Pancreas (tissue), 10 donors: ENCODE results near the gene ZNF710. TPM values are rescaled to one million over a fixed set of nuclear protein-coding genes. Genes with fewer than 3 reads are reported as not detected.

Source experiments
- ATAC-seq, 4 donors: fragments of 200-7000 bp; cut with Tn5 transposase; one replicate each; pipeline versions ENCODE4 v1.8.0 to v1.9.1; 2020; ENCODE audit warnings: mild to moderate bottlenecking in 4 of 4, moderate library complexity in 4 of 4
- DNase-seq, 6 donors: peaks; one replicate each; pipeline ENCODE4 v3.0.0-alpha.2; 2020
- FAIRE-seq: peaks from 2 replicates; lab custom pipeline; 2012; peaks lifted over from hg19 to GRCh38; lab: Jason Lieb, UNC
- H3K27ac ChIP-seq, 4 donors: fragments of 200-600 bp; sonication (generic); 1 replicate in 3 of 4; 2 replicates in 1 of 4; pipeline versions ENCODE4 v1.5.0 to v1.8.0; 2020
- H3K27me3 ChIP-seq, 4 donors: fragments of 200-600 bp; one replicate each; pipeline ENCODE4 v1.8.0; 2021
- H3K36me3 ChIP-seq, 3 donors: fragments of 200-600 bp; sonication (generic) in 1 of 3; one replicate each; pipeline versions ENCODE4 v1.5.0 to v1.8.0; 2020 to 2021
- H3K4me1 ChIP-seq, 3 donors: fragments of 200-600 bp; one replicate each; pipeline ENCODE4 v1.8.0; 2021
- H3K4me3 ChIP-seq, 4 donors: fragments of 200-600 bp; sonication (generic) in 2 of 4; one replicate each; pipeline versions ENCODE4 v1.5.0 to v1.8.0; 2020 to 2021
- H3K9me3 ChIP-seq, 4 donors: fragments of 200-600 bp; one replicate each; pipeline ENCODE4 v1.8.0; 2021
- WGBS, 2 donors: extraction: QIAGEN DNeasy Blood & Tissue Kit; methylation state at CpG; one replicate each; pipeline ENCODE4 v1.1.7; 2013; 5-methylcytosine and 5-hydroxymethylcytosine counted together
- intact Hi-C, 3 donors: fragments of 100-400 bp; cut with DNase I; formaldehyde crosslinking; loops; one replicate each; pipeline versions ENCODE4 v1.11.1 to v1.14.2; 2022
- polyA plus RNA-seq, 2 donors: library from polyadenylated mRNA; stranded (reverse); fragments of 200-250 nt; gene quantifications; one replicate each; pipeline ENCODE4 v1.2.3, GENCODE V29; 2013
- total RNA-seq, 6 donors: library from RNA; stranded (reverse); fragmentation: NEBNext Ultra II Directional in 4 of 6; extraction: Animal tissue kit (Norgen Biotek cat#: 25700) in 4 of 6; gene quantifications; one replicate each; pipeline versions ENCODE4 v1.2.1 to v1.2.4, GENCODE V29; 2021 to 2023
- TF ChIP-seq, protein P1 (sequence below), 4 donors: fragments of 200-600 bp; sonication (generic) in 3 of 4; IDR thresholded peaks; one replicate each; pipeline versions ENCODE4 v1.5.0 to v1.8.0; 2021; ENCODE audit warnings: antibody characterized with exemption in 4 of 4
- donor health status: healthy with polysubstance abuse.
- donor health status: DM: no; HTN: no; CAD: no; lungs with moderate emphysema.
- donor health status: DM: no; HTN: no; CAD: no.
- donor health status: control.
- donor health status: control.
- donor health status: Bipolar disorder and iron deficiency.
- donor health status: DM: yes; HTN: yes; CAD: no.
- donor health status: DM: no; HTN: no; CAD: no.
- donor health status: DM: no; HTN: no; CAD: no.
- donor health status: DM: yes; HTN: yes; CAD: no.

Gene ZNF710
- total and polyA plus RNA-seq, 8 donors: 31.9 to 298 (median 37.8) TPM

- WGBS, 2 donors: 96 to 98% methylated on average over 11 of the region's 11 CpGs
- ATAC-seq (peak in 1 of 4 donors; percentile 6), FAIRE-seq (no peak), DNase-seq (no peak)
- TF ChIP-seq, protein P1, sequence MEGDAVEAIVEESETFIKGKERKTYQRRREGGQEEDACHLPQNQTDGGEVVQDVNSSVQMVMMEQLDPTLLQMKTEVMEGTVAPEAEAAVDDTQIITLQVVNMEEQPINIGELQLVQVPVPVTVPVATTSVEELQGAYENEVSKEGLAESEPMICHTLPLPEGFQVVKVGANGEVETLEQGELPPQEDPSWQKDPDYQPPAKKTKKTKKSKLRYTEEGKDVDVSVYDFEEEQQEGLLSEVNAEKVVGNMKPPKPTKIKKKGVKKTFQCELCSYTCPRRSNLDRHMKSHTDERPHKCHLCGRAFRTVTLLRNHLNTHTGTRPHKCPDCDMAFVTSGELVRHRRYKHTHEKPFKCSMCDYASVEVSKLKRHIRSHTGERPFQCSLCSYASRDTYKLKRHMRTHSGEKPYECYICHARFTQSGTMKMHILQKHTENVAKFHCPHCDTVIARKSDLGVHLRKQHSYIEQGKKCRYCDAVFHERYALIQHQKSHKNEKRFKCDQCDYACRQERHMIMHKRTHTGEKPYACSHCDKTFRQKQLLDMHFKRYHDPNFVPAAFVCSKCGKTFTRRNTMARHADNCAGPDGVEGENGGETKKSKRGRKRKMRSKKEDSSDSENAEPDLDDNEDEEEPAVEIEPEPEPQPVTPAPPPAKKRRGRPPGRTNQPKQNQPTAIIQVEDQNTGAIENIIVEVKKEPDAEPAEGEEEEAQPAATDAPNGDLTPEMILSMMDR (IDR thresholded peaks at IDR 0.05): no peak
- no peaks in the 10 kb centered on the region for H3K9me3 ChIP-seq
- intact Hi-C loops: no loop called here
- no peaks in the 10 kb centered on the region for H3K36me3 ChIP-seq
- H3K27me3 ChIP-seq: no peaks in the 10 kb centered on the region
- no peak overlapping the region for H3K4me3 ChIP-seq
- peak overlapping the region in 3 of 4 donors; percentile 22 to 63 (median 42) for H3K27ac ChIP-seq
- H3K4me1 ChIP-seq: peaks cover 0 to 26% (median 11%) of the 10 kb centered on the region in 3 donors
Observed at GRCh38 chr15:89963301-89964231, 37.6 kb upstream of the ZNF710 start.

GRCh38 chr15:89964232-89964954 lies 36.7 kb upstream of the ZNF710 start:
- peaks cover 0 to 20% (median 11%) of the 10 kb centered on the region in 3 donors for H3K4me1 ChIP-seq
- WGBS, 2 donors: 11 to 18% methylated on average over 3 of the region's 3 CpGs
- H3K4me3 ChIP-seq: no peak overlapping the region
- H3K36me3 ChIP-seq: no peaks in the 10 kb centered on the region
- TF ChIP-seq, protein P1 (IDR thresholded peaks at IDR 0.05): no peak
- no peaks in the 10 kb centered on the region for H3K27me3 ChIP-seq
- ATAC-seq: peak; percentile 78 to 96 (median 94)
- FAIRE-seq: no peak
- H3K27ac ChIP-seq: peak overlapping the region in 3 of 4 donors; percentile 22 to 63 (median 42)
- peak in 5 of 6 donors; percentile 53 to 68 (median 66) for DNase-seq
- intact Hi-C loops: no loop called here
- no peaks in the 10 kb centered on the region for H3K9me3 ChIP-seq

- TF ChIP-seq, protein P1 (IDR thresholded peaks at IDR 0.05): no peak
- Histone ChIP-seq H3K4me3 (no peak overlapping the region), H3K36me3 (no peaks in the 10 kb centered on the region), H3K4me1 (peaks cover 0 to 17% (median 11%) of the 10 kb centered on the region in 3 donors), H3K9me3 (no peaks in the 10 kb centered on the region), H3K27me3 (no peaks in the 10 kb centered on the region), H3K27ac (no peak overlapping the region)
- WGBS, 2 donors: 87 to 94% methylated on average over 4 of the region's 4 CpGs
- ATAC-seq: no peak
- FAIRE-seq: no peak
- intact Hi-C loops: no loop called here
- DNase-seq: no peak
Observed at GRCh38 chr15:89967881-89968280, 33.2 kb upstream of the ZNF710 start.

DNA sequence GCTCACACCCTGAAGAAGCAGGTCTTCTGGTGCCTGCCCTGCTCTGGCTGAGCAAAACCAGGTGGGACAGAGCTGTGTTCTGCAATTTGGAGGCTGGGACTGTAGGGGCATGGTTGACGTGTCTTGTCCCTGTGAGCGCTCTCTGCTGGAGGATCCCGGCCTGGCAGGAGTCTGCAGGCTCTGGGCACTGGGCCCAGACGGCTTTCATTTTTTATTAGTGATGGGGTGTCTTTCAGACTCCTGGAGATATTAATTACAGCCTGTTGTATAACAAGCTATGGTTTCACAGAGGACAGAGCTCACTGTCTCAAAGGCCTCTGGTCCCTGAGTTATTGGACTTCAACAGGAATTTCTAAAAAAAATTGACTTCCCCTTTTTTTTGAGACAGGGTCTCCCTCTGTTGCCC lies 29.5 kb upstream of the ZNF710 start:
- H3K36me3 ChIP-seq: no peaks in the 10 kb centered on the region
- H3K4me1 ChIP-seq: no peaks in the 10 kb centered on the region
- intact Hi-C loops: no loop called here
- WGBS, 2 donors: 22 to 31% methylated on average over 4 of the region's 4 CpGs
- TF ChIP-seq, protein P1 (IDR thresholded peaks at IDR 0.05): peak; percentile 33 to 50 (median 40)
- peak; percentile 60 to 80 (median 75) for DNase-seq
- H3K9me3 ChIP-seq: no peaks in the 10 kb centered on the region
- no peak overlapping the region for H3K4me3 ChIP-seq
- no peak overlapping the region for H3K27ac ChIP-seq
- H3K27me3 ChIP-seq: no peaks in the 10 kb centered on the region
- no peak for FAIRE-seq
- ATAC-seq: peak; percentile 90 to 96 (median 92)
